ENCODE results near the gene RNF150.
A peak's percentile ranks its signal among the peaks of the same experiment; 100 is the strongest.
"Not testable (repeated sequence)": the region's sequence is repeated elsewhere in the genome, so short reads cannot be mapped to it uniquely, and the experiment has no call there.

The RNF150 gene

DNA sequence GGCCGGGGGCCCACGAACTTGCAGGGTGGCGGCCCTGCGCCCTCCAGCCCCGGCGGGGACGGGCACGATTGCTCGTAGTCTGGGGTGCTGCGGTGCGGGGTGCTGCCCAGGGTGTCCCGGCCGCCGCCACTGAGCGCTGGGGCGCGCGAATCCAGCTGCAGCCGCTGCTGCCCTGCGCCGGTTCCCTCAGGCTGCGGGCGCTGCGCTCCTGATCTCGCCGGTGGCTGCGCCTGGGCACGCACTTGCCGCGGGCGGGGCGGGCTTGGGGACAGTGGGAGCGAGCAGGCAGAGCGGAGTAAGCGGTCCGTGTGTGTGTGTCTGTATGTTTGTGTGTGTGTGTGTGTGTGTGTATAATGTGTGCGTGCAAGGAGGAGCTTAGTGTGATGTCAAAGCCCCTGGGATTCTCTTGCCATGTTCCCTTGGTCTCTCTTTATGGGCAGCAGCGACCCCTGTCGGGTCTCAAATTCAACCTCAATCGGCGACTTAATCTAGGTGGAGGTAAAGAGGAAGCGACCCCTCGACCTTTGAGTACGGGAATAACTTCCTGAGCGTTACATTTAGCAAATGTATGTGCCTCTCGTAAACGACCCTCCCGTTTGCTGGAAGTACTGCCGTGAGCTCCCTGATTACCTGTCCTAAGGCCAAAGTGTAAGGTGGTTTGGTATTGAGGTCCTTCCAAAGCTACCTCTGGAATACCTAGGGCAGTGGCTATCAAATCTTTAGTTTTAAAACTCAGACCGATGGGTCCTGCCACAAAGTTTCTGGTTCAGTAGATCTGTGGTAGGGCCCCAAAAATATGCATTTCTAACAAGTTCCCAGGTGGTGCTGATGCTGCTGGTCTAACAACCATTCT lies at the start of gene RNF150:
Gene RNF150, minus strand, starts transcription at position 324 of the 853 bp plus-strand sequence.
- DNase-seq (ENCODE audit: low read depth) = peak; percentile 83

DNA sequence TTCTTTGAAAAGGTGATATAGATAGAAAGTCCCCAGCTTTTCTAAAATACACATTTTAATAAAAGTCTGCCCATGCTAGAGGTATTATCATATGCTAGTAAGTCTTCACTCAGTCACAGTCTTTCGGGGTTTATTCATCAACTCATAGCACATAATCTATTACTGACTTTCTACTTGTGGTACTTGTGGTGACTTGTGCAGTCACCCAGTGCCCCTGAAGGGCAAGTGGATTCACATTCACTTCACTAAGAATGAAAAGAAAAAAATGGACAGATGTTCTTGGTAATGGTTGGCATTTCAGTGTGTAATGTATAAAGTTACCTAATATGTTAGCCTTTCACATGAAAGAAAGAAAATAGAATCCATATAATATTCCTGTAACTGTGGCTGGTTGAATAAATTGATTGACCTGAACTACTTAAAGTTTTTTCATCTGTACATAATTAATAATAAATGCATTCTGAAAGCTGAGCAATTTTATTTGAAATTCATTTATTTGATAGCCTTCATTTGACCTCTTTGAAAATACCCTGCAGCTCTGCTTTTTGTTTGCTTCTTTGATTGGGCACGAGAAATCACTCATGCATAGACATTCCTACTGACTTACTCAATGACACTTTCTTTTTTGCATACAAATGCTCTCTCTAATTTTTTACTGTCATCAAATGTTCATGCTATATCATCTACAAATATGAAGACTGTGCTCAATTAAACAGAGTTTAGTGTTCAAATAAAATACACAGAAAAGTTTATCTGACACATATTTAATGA lies 47.9 kb upstream of the RNF150 start:
- no peak for DNase-seq (ENCODE audit: low read depth)

DNA sequence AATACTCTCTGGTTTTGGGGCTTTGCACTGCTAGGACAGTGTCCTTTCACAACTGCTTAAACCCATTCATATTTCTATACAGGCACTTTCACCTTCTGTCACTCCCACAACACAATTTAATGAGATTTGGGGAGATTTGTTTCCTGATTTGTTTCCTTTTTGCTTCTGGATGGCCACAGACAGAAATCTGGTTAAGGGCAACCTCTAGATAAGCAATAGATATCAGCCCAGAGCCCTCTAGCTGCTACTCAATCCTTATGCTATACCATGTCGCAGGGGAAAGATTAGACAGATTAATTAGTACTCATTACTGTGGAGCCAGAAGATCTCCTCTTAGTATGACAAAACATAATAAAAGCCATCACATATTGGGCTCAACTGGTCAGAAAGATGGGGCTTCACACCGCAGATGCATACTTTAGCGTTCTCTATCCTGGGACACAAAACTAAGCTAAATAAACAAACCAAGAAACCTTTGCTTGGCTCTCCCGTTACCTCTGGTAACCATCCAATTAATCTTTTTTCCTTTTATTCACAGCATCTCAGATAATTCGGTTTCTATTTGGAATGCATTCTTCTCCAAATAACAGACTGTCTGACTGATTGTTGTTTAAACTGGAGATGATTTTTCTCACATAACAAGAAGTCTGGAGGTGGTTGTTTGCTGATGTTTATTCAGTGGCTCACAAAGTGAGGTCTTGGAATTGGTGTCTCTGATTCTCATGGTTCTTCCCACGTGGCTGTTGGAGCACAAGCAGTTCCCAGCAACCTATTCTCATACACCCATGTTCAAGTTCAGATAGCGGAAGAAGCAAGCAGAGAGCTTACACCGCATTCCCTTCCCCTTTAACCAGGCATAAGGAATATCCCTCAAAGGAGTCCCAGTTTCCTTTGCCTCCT lies 46.5 kb upstream of the RNF150 start:
- no peak for DNase-seq (ENCODE audit: low read depth)

DNA sequence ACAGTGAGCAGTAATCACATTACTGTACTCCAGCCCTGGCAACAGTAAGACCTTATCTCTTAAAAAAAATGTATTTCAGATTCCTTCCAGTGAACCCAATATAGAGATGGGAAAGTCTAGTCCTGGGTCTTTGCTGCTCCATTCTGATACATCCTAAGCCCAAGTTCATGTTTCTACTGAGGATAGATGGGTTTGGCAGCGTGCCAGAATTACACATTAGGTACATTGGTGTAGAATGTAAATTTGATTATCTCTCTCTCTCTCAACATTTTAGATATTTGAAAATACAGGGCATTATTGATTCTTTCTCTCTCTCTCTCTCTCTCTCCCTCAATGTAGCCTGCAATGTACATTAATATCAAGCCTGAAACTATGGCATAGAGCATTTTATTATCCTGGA lies 43.9 kb upstream of the RNF150 start:
- DNase-seq (ENCODE audit: low read depth) = no peak

DNA sequence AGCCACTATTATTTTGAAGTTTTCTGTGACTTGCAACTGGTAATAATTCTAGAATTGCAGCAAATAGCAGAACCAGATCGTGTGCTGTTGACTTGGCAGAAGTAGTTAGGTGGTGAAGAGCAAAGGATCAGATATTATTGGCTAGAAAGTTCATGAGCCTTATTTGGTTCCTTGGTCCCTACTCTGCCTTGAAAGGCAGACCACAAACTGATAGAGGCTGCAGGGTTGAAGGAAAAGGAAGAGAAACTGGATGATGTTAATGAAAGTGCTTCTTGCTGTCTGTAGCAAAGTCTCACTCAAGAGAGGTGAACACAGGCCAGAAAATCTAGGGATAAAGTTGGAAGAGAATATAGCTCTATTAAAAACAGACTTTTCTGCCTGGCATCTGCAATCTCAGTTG lies 41.2 kb upstream of the RNF150 start:
- no peak for DNase-seq (ENCODE audit: low read depth)

- no peak for DNase-seq (ENCODE audit: low read depth)
These were observed 37.4 kb upstream of the RNF150 start for GRCh38 chr4:141170671-141171070.

DNA sequence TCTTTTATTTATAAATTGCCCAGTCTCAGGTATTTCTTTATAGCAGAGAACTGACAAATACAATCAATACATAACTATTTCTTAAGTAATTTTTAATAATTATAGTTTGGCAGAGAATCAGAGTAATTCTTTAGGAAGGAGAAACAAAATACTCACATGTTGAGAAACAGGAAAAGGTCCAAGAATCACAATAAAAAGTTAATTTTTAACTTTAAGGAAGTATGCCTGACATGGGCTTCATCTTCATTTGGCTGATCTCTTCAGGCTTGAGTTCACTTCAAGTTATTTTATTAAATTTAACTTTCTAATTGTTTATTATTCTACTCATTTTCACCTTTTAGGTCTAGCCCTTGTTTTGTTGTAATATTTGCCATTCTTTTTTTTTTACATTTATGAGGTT lies 36.1 kb upstream of the RNF150 start:
- DNase-seq (ENCODE audit: low read depth) = no peak

GRCh38 chr4:141165001-141165400 lies 31.7 kb upstream of the RNF150 start:
- not testable (repeated sequence) for DNase-seq (ENCODE audit: low read depth)

DNA sequence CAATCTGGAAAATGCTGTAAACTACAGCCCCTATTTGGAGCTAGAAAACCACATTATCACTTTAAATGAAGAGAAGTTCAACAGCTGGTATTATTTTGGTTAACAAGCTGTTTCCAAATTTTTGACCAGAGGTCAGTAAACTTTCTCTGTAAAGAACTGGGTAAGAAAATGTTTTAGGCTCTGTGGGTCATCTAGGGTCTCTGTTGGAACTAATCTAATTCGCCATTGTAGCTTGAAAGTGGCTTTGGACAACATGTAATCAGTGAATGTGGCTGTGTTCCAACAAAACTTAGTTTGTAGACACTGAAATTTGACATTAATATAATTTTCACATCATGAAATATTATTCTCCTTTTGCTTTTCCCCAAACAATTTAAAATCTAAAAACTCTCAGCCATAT lies 25.8 kb upstream of the RNF150 start:
- no peak for DNase-seq (ENCODE audit: low read depth)

DNA sequence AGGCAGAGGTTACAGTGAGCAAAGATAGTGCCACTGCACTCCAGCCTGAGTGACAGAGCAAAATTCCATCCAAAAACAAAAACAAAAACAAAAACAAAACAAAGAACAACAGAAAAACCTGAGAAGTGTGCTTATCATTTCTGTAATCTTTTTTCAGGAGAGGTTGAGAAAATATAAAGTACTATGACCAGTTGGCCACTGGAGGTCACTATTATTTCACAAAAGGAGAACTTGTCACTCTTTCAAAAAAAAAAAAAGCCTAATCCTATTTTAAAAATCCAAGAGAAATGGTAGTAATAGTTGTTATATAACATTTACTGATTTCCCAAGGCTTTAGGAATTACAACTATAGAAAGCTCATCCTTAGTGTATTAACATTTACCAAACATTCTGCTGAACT lies 24.9 kb upstream of the RNF150 start:
- peak; percentile 30 for DNase-seq (ENCODE audit: low read depth)

- DNase-seq (ENCODE audit: low read depth) = no peak
These were observed 22.3 kb upstream of the RNF150 start for GRCh38 chr4:141155586-141155985.

DNA sequence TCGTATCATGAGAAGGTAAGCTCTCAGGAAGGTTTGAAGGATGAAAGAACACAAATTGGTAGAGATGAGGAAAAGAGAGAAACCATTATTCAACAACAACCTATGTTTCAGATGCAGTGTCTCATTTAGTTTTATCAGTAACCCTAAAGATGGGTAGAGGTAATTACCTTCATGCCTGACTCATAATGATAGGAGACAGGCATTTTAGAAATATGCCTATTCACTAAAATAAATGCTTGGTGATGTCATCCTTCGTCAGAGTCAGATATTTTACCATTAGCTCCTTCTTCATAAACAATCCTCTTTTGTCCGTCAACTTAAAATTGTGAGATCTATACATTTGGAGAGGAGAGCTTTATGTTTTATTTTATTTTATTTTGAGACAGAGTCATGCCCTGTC lies 21.5 kb upstream of the RNF150 start:
- no peak for DNase-seq (ENCODE audit: low read depth)

DNA sequence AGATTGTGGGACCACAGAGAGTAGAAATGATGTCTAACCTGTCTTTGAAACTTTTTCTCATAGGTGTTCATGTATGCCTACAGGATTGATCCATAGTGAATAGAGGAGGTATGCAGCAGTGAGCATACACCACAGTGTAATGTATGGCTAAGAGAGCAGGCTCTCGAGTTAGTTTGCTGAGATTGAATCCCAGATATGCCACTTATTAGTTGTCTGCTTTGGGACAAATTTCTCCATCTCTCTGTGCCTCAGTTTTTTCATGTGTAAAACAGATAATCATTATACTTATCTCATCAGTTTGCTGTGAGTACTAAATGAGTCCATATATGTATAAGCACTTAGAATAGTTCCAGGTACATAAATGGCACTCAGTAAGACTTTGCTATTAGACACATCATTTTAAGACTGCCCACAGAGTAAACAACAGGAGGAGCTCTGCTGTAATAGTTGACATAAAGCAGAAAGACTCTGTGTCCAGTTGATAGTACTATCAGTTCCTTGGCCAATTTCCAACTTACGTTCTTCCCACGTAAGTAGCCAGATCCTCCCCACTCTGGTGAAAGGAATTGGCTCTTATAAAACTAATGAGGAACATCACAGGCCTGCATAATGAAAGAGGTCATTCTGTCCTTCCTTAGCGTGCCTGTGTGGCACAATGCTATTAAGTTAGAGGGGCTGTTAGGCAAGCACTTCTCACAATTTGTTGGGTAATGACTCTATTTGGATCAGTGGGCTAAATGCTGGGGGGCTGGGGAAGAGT lies 20.7 kb upstream of the RNF150 start:
- DNase-seq (ENCODE audit: low read depth) = no peak

GRCh38 chr4:141144207-141144606 lies 10.9 kb upstream of the RNF150 start:
- DNase-seq (ENCODE audit: low read depth) = no peak

- DNase-seq (ENCODE audit: low read depth) = no peak
These were observed 9.2 kb upstream of the RNF150 start for GRCh38 chr4:141142423-141142822.

DNA sequence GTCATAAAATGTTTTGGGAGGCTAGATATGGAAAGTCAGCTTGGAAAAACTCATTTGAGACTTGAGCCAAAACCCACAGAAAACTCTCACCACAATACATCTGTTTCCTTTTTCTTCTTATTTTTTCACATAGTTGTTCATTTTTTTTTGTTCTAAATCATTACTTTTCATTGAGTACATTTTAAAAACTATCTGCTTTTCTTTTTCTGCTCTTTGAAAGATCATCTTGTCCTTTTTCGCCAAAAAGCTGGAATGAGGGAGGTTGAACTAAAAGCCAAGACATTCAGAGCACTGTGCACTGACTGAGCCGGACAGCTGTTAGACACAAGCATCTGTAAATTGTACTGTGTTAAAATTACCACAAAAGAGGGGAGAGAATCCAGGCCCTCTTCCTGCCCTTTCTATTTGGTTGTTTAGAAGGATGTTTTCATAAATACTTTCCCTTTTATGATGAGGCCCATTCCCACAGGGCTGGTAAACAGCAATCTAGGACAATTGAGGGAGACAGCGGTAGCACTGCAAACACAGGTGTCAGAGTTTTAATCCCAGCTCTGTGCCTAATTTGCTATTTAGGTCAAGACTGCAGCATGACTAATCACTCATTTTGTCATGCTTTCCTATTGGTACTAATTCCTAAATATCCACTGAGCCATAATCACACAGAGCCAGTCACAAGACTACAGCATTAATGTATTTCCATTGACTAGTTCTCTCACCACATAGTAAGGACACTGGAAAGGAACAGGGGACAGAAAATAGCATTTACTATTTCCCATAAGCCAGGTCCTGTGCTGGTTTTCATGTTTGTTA lies 7.3 kb upstream of the RNF150 start:
- no peak for DNase-seq (ENCODE audit: low read depth)

DNA sequence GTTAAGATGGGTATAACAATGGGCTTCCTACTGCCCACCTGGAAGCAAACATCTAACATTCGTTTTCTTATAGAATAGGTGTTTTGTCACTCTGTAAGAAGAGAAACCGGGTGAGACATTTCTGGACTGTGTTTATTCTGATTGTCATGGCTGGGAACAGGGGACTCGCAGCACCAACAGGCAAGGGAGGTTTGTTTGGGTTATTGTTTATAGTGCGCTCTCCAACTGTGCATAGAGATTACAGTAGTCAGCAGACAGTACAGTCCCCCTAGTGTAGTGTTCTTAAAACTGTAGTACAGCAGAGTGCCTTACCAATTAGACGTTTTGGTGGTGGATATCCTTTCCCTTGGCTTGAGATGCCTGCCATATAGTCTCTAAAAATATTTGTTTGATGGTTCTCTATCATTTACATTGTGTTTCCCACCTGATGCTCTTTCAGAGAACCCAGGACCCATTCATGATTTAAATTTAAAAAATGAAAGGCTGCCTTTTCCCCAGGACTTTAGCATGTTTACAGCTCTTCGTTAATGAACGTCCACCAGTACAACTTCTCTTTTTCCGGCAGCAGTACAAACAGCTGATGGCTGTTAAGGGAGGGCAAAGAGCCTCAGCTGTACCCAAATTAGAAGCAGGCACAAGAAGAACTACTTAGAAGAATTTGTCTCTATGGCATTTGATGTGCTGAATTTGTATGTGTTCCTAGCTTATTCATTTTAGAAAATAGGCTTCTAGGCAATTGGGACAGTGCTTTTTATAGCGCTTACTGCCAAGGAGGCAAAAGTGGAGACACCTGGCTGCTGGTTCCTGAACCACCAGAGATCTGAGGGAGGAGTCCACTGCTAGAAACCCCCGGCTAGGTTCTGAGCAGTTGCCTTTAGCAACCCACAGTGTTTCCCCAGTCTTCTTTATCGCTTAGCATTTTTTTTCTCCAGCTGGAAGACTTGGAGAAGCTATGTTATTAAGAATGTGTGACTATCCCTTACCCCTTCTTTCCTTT lies 1.0 kb upstream of the RNF150 start:
- DNase-seq (ENCODE audit: low read depth) = no peak

GRCh38 chr4:141132709-141133145 lies 542 bp downstream of the RNF150 start:
- no peak for DNase-seq (ENCODE audit: low read depth)

- no peak for DNase-seq (ENCODE audit: low read depth)
These were observed 1.1 kb downstream of the RNF150 start for GRCh38 chr4:141132072-141132708.
